Occipital lobe (tissue), 2 donors: ENCODE measurements around the gene STAT5B. TPM values are rescaled to one million over a fixed set of nuclear protein-coding genes. Genes with fewer than 3 reads are reported as not detected.
"Not testable (repeated sequence)": the region's sequence is repeated elsewhere in the genome, so short reads cannot be mapped to it uniquely, and the experiment has no call there.

Experiments
- DNase-seq: peaks from one replicate; lab custom pipeline; 2025; lab: John Stamatoyannopoulos, UW
- total RNA-seq: library from RNA; depleted of rRNA; stranded (reverse); fragments of >200 nt; gene quantifications from one replicate; pipeline ENCODE4 v1.2.3, GENCODE V29; 2014

STAT5B gene
- total RNA-seq, 1 donor from 2014 or later = 20.7 TPM

DNA sequence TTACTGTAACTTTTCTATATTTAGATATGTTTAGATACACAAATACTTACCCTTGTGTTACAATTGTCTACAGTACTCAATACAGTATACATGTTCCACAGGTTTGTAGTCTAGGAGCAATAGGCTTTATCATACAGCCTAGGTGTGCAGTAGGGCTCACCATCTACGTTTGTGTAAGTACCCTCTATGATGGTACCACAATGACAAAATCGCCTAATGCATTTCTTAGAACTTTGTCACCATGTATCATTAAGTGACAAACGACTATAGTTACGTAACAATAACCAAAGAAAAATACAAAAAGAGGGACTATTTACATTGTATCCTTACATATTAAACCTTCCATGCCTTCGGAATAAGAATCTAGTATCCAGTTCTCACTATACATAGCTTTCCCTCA lies 8.0 kb downstream of the STAT5B start:
- no peak for DNase-seq

DNA sequence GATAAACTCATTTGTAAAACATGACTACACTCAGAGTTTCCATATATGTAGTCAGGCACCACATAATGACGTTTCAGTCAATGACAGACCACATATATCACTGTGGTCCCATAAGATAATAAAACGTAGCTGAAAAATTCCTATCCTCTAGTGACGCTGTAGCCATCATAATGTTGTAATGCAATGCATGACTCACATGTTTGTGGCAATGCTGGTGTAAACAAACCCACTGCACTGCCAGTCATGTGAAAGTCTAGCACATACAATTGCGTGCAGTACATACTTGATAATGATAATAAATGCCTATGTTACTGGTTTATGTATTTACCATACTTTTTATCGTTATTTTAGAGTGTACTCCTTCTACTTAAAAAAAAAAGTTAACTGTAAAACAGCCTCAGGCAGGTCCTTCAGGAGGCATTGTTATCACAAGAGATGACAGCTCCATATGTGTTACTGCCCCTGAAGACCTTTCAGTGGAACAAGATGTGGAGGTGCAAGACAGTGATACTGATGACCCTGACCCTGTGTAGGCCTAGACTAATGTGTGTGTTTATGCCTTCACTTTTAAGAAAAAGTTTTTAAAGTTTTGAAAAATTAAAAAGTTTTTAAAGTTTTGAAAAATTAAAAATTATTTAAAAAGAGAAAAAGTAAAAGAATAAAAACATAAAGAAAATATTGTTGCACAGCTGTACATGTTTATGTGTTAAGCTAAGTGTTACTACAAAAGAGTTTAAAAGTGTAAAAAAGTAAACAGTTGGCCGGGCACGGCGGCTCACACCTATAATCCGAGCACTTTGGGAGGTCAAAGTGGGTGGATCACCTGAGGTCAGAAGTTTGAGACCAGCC lies 9.0 kb downstream of the STAT5B start:
- DNase-seq = no peak

DNA sequence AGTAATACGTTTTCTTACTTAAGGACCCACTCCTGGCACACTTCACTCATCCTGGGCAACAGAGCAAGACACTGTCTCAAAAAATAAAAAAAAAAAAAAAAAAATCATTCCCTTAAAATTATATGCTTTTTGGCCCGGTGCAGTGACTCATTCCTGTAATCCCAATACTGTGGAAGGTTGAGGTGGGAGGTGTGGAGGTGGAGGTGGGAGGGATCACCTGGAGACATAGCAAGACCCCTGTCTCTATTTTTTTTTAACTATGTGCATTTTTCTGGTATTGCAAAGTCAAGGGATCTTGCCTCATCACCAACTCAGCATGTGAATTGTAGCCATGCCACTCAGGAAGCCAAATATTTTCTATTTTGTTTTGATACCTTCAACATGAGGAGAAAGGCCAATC lies 9.7 kb downstream of the STAT5B start:
- DNase-seq = no peak

DNA sequence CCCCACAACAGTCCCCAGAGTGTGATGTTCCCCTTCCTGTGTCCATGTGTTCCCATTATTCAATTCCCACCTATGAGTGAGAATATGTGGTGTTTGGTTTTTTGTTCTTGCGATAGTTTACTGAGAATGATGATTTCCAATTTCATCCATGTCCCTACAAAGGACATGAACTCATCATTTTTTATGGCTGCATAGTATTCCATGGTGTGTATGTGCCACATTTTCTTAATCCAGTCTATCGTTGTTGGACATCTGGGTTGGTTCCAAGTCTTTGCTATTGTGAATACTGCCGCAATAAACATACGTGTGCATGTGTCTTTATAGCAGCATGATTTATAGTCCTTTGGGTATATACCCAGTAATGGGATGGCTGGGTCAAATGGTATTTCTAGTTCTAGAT lies 11.8 kb downstream of the STAT5B start:
- DNase-seq = not testable (repeated sequence)

DNA sequence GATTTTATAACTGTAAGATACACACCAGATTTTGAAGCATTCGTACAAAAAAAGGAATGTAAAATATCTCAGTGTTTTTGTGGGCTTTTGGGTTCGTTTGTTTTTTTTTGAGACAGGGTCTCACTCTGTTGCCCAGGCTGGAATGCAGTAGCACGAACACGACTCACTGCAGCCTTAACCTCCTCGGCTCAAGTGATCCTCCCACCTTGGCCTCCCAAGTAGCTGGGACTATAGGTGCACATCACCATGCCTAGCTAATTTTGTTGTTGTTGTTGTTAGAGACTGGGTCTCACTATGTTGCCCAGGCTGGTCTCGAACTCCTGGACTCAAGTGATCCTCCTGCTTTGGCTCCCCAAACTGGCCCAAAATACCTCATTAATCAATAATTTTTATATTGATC lies 15.9 kb downstream of the STAT5B start:
- DNase-seq = no peak

DNA sequence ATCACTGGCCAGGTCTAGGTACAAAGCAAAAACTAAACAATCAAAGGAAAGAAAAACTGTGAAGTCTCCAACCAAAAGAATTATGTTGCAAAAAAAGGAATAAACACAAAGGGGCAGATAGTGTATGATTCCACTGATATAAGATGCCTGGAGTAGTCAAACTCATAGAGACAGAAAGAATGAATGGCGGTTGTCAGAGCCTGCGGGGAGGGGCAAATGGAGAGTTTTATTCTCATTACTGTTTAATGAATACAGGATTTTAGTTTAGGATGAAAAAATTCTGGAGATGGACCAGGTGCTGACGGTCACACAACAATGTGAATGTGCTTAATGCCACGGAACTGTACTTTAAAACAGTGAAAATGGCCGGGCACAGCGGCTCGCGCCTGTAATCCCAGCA lies 20.7 kb downstream of the STAT5B start:
- no peak for DNase-seq

DNA sequence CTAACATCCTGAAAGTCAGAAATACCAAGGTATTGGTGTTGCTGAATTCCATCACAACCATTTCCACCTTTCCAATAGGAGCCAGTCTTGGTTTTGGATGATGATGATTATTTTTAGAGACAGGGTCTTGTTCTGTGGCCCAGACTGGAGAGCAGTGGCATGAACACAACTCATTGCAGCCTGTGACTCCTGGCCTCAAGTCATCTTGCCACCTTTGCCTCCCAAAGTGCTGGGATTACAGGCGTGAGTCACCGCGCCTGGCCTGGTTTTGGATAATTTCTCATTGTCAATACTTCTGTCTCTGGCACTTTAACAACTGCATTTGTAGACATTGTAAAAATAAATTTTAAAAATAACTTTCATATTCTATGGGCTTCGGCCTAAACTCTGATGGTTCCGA lies 22.6 kb downstream of the STAT5B start:
- DNase-seq = no peak

DNA sequence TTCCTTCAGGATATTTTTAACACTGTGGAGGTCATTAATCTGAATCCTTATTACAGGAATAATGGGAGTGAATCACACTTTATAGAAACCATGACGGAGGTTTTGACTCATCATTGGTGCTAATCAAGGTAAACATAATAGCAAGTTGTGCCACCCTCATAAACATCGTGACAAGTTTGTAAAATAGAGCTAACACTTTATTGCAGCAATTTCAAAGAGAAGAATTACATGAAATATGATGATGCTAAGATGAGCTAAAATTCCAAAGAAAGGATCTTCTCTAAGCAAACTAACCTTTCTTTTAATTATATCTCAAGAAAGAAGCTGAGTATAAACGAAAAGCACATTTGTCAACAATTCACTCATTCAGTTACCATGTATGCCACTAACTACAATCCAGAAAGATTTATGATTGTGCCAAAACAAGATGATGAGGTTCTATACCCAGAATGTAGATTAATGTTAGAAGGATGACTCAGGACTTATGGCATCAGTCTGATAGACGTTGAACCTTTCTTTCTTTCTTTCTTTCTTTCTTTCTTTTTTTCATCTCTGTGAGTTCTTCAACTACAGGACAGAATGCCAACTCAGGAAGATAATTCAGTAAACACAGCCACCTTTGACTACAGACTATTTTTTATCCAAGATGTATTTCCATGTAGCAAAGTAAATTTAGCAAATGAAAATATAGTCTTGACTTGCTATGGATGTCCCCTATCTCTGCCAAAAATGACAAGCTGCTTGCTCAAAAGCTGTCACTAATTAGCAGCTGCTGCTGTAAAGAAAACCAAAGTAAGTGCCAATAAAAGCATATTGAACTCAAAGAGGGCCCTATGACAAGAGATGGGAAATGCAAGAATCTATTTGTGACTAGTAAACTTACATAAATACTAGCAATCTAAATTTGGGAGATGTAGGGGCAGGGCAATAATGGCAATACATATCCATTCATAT lies 23.3 kb downstream of the STAT5B start:
- DNase-seq = no peak

DNA sequence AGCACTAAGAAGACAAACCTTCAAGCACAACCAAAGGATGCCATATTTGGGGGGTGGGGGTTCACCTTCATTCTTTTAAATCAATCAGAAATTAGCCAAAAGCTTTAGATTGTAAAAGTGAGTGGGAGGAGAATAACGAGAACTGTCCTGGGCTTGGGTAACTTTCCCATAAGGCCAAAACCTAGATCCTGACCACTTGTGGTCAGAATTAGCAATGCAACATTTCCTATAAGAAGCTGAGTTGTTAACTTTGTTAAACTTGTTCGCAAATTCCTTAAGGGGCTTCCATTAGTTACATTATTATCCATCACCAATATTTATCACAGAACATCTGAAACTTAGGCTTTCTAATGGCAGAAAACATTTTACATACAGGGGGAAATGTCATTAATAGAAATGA lies 25.1 kb downstream of the STAT5B start:
- DNase-seq = no peak

DNA sequence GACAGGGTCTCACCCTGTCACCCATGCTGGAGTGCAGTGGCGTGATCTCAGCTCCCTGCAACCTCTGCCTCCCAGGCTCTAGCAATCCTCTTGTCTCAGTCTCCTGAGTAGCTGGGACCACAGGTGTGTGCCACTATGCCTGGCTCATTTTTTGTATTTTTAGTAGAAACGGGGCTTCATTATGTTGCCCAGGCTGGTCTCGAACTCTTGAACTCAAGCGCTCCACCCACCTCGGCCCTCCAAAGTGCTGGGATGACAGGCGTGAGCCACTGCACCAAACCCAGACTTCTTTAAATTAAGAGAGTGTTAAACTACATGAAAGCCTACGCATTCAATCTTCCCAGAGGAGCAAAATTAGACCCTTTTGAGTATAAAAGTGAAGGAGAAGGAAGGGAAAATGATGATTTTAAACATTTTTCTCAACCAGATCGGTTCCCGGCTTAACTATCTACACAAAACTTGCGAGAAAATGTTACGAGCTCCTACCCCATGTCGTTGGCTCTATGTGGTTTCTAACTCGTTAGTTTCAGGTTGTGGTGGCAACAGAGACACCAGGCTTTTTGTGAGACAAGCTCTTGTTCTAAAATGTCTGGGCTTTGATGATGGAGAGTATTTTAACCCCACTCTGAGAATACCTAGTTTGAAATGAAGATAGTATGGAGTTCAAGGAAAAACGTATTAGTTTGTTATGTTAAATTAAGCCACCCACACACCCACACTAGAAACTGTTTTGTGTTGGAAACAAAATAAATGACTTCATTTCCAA lies 26.3 kb downstream of the STAT5B start:
- no peak for DNase-seq

DNA sequence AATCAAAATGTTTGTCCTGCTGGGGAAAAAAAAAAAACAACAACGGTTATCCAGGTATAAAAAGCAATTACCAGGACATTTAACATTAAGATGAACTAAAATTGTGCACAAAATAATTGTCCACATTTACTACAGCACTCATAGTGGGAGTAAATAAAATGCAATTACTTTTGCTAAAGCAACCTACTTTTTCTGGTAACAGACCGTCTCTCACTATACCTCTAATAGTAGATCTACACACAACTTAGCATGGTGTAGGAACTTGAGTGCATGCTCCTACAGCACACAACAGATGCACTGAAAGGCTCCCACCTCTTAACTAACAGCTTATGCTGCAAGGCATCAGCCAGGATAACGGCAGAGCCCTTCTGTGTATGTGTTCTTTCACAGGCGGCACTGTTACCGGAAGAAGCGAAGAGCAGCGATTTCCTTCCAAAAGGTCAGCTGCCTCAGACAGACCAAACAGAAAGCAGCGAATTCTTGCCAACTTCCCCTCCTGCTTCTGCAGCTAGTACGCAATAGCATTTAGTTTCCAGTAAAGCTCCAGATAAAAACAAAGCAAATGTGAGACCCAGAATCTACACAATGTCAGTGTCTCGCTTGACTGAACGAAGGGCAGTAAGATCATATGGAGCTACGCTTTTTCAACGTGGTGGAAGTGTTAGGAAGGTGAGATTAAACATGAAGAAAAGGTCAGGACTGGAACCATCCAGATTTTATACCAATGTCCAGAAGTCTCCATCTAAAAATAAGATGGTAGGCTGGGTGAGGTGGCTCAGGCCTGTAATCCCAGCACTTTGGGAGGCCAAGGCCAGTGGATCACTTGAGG lies 27.6 kb downstream of the STAT5B start:
- peak; percentile 75 for DNase-seq

DNA sequence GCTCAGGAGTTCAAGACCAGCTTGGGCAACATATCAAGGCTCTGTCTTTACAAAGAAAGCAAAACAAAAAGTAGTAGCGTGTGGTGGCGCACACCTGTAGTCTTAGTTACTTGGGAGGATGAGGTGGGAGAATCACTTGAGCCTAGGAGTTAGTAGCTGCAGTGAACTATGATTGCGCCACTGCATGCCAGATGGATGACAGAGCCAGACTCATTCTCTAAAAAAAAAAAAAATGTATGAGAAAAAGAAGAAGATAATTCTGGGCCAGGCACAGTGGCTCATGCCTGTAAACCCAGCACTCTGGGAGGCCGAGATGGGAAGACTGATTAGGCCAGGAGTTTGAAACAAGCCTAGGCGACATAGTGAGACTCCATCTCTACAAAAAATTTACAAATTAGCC lies 28.5 kb downstream of the STAT5B start:
- no peak for DNase-seq

DNA sequence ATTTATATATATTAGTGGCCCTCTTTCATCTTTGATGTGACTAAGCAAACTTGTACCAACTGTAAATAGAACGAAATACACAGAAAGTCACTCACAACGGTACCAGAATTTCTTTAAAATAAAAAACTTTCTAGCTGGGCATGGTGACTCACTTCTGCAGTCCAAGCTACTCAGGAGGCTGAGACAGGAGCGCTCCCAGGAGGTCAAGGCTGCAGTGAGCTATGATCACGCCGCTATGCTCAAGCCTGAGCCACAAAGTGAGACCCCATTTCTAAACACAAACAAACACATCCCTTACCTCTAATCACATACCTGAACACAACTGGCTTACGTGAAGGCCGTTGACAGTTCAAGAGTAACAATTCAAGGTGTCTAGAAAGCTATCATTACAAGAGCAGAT lies 29.7 kb downstream of the STAT5B start:
- DNase-seq = no peak

DNA sequence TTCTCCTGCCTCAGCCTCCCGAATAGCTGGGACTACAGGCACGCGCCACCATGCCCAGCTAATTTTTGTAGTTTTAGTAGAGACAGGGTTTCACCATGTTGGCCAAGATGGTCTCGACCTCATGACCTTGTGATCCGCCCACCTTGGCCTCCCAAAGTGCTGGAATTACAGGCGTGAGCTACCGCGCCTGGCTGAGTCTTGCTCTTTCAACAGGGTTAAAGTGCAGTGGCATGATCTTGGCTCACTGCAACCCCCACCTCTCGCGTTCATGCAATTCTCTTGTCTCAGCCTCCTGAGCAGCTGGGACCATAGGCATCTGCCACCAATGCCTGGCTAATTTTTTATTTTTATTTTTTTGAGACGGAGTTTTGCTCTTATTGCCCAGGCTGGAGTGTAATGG lies 31.0 kb downstream of the STAT5B start:
- not testable (repeated sequence) for DNase-seq

DNA sequence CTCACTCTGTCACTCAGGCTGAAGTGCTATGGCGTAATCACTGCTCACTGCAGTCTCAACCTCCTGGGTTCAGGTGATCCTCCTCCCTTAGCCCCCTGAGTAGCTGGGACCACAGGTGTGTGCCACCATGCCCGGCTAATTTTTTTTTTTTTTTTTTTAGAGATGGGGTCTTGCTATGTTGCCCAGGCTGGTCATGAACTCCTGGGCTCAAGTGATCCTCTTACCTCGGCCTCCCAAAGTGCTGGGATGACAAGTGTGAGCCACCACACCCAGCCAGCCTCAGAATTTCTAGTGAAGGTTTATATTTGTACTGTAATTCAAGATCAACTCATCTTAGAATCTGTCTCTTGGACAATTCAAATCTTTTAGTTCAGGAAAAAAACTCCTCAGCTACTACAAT lies 32.1 kb downstream of the STAT5B start:
- not testable (repeated sequence) for DNase-seq

DNA sequence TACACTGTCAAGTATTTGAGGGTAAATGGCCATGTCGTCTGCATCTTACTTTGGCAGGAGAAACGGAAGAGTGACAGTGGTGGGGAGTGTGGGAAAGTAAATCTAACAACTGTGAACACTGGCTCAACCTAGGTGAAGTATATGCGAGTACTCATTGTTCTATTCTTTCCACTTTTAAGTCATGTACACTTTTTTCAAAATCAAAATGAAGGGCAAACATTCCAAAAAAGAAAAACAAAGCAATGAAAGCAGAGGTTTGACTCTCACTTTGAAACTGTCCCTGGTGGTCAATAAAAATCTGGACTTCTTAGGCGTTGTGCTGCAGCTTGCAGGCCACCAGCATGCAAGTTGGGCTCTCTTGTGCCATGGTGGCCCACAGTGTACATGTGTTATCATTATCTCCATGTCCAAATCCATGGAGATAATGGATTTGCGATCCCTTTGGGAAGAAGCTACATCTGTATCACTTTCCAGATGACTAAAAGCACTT lies 32.7 kb downstream of the STAT5B start:
- no peak for DNase-seq

DNA sequence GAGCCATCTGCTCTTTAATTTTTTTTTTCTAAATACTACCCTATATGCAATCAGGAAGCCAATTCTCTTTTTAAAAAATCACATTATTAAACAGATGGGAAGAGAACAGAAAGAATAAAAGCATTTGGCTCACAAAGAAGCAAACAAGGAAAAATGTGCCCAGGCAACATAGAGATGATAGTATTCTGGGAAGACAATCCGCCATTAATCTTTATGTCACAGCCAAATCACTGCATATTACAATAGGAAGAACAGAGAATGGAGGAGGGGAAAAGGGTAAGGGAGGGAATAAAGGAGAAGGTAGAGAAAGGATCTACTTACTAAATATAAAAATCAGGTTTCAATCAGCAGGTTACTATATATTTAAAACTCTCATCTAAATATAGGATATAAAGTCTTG lies 34.3 kb downstream of the STAT5B start:
- no peak for DNase-seq

DNA sequence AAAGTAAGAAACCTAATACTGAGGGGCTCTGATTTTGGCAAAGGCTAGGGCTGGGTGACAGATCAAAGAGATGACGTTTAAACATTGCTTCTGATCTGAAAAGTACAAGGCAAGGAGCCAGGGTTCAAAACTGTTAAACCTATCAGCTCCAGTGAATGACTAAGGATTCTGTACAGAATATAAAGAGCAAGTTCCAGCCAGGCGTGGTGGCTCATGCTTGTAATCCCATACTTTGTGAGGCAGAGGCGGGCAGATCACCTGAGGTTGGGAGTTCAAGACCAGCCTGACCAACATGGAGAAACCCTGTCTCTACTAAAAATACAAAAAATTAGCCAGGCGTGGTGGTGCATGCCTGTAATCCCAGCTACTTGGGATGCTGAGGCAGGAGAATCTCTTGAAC lies 35.3 kb downstream of the STAT5B start:
- not testable (repeated sequence) for DNase-seq

DNA sequence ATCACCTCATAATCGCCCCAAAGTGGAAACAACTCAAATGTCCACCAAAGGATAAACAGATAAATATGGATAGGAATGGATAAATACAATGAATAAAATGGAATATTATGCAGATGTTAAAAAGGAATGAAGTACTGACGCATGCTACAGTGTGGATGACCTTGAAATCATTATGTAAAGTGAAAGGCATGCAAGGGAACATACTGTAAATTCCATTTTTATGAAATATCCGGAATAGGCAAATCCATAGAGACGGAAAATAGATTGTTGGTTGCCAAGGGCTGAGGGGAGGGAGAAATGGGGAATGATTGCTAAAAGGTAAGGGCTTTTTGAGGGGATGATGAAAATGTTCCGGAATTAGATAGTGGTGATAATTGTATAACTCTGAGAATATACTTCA lies 36.0 kb downstream of the STAT5B start:
- DNase-seq = no peak

DNA sequence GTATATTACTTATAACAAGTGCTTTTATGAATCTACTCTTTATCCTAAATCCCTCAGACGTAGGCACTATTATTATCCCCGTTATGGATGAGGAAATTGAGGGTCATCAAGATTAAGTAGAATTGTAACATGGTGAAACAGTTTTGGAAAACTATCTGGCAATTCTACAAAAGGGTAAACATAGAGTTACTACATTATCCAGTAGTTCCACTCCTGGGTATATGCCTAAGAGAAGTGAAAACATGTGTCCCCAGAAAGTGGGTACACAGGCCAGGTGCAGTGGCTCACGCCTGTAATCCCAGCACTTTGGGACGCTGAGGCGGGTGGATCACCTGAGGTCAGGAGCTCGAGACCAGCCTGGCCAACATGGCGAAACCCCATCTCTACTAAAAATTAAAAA lies 36.6 kb downstream of the STAT5B start:
- not testable (repeated sequence) for DNase-seq

DNA sequence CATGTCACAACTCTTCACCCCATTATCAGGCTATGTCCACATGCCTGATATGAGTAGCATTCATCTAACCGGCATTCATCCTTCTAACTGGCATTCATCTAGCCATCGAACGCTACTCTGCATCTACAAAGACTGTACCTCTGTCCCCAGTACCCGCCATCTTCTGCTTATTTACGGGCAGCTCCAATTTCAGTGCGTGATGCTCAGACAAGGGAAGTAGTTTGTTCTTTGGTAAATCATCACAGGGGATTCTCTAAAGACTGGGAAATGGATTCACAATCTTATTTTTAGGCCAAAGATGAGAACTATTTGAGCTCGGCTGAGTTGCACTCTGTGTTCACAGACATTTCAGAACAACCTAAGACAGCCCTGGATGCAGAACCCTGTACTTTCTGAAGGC lies 39.4 kb downstream of the STAT5B start:
- DNase-seq = no peak
